GM23248 (cell line): Measurements from ENCODE around the gene NCOA6. TPM values are rescaled to one million over a fixed set of nuclear protein-coding genes. Genes with fewer than 3 reads are reported as not detected.

Experiments
- DNase-seq: peaks from one replicate; pipeline ENCODE4 v3.0.0-alpha.2; 2015
- H2AFZ ChIP-seq: fragments of 200-600 bp; sonication (generic); 2 replicates; pipeline ENCODE4 v1.6.1; 2016; ENCODE audit warnings: antibody characterized with exemption
- H3F3A ChIP-seq: fragments of 200-600 bp; sonication (generic); 2 replicates; pipeline ENCODE4 v1.6.1; 2016; ENCODE audit warnings: mild to moderate bottlenecking, antibody characterized with exemption, mixed run types; ENCODE audit not compliant: insufficient read depth
- H3K27ac ChIP-seq: fragments of 200-600 bp; sonication (generic); 2 replicates; pipeline ENCODE4 v1.5.1; 2016; ENCODE audit warnings: mild to moderate bottlenecking
- H3K27me3 ChIP-seq: fragments of 200-600 bp; sonication (generic); replicated peaks from 2 replicates; pipeline ENCODE4 v1.6.1; 2016; ENCODE audit warnings: mild to moderate bottlenecking; ENCODE audit not compliant: insufficient read depth
- H3K36me3 ChIP-seq: fragments of 200-600 bp; sonication (generic); 2 replicates; pipeline ENCODE4 v1.6.1; 2016; ENCODE audit warnings: low read depth, mild to moderate bottlenecking
- H3K4me1 ChIP-seq: fragments of 200-600 bp; sonication (generic); 2 replicates; pipeline ENCODE4 v1.6.1; 2016; ENCODE audit warnings: mild to moderate bottlenecking; ENCODE audit not compliant: insufficient read depth
- H3K4me2 ChIP-seq: fragments of 200-600 bp; sonication (generic); one replicate; pipeline ENCODE4 v1.6.1; 2016; ENCODE audit warnings: mild to moderate bottlenecking; ENCODE audit not compliant: unreplicated experiment
- H3K4me3 ChIP-seq: fragments of 200-600 bp; sonication (generic); 2 replicates; pipeline ENCODE4 v1.5.1; 2016; ENCODE audit warnings: mild to moderate bottlenecking
- H3K79me2 ChIP-seq: fragments of 200-600 bp; sonication (generic); 2 replicates; pipeline ENCODE4 v1.6.1; 2016; ENCODE audit warnings: mild to moderate bottlenecking; ENCODE audit not compliant: insufficient read depth
- H3K9ac ChIP-seq: fragments of 200-600 bp; sonication (generic); 2 replicates; pipeline ENCODE4 v1.6.1; 2016; ENCODE audit warnings: mild to moderate bottlenecking
- H3K9me2 ChIP-seq: fragments of 200-600 bp; sonication (generic); 2 replicates; pipeline ENCODE4 v1.6.1; 2016; ENCODE audit warnings: mixed run types, mild to moderate bottlenecking, moderate library complexity; ENCODE audit not compliant: insufficient read depth
- H3K9me3 ChIP-seq: fragments of 200-600 bp; sonication (generic); one replicate; pipeline ENCODE4 v1.6.1; 2017; ENCODE audit warnings: low read depth
- H4K20me1 ChIP-seq: fragments of 200-600 bp; sonication (generic); 2 replicates; pipeline ENCODE4 v1.6.0; 2016; ENCODE audit not compliant: insufficient read depth
- EZH2 ChIP-seq: fragments of 200-600 bp; sonication (generic); IDR thresholded peaks from 2 replicates; pipeline ENCODE4 v1.6.1; 2018; ENCODE audit warnings: antibody characterized with exemption, mild to moderate bottlenecking; ENCODE audit not compliant: insufficient read depth, poor library complexity, severe bottlenecking
- EZH2phosphoT487 ChIP-seq: fragments of 200-600 bp; sonication (generic); IDR thresholded peaks from 2 replicates; pipeline ENCODE4 v1.6.1; 2018; ENCODE audit warnings: antibody characterized with exemption, moderate library complexity, mild to moderate bottlenecking, low read depth; ENCODE audit not compliant: insufficient read depth
- WGBS, 2 experiments: methylation state at CpG; one replicate each; pipeline ENCODE4 v1.1.6; 2015 to 2017; ENCODE audit warnings: low lambda C conversion rate in 2 of 2, low coverage in 1 of 2; ENCODE audit errors: missing lambda C conversion rate in 2 of 2; 5-methylcytosine and 5-hydroxymethylcytosine counted together
- in situ Hi-C: fragments of 300-500 bp; cut with MboI; formaldehyde crosslinking; loops from 2 replicates; pipeline ENCODE4 v1.15.0; 2020
- polyA plus RNA-seq: library from polyadenylated mRNA; unstranded; fragments of >200 nt; fragmentation: Nextera tagmentation; extraction: Ambion mirVana; gene quantifications from 2 replicates; pipeline ENCODE4 v1.2.1, GENCODE V29; 2016
- total RNA-seq: library from RNA; depleted of rRNA; stranded (reverse); fragments of >200 nt; shearing (Covaris generic); gene quantifications from 2 replicates; pipeline ENCODE4 v1.2.3, GENCODE V29; 2014

The NCOA6 gene
- total and polyA plus RNA-seq, 2 experiments from 2014 or later: 6.6 to 12.6 TPM

DNA sequence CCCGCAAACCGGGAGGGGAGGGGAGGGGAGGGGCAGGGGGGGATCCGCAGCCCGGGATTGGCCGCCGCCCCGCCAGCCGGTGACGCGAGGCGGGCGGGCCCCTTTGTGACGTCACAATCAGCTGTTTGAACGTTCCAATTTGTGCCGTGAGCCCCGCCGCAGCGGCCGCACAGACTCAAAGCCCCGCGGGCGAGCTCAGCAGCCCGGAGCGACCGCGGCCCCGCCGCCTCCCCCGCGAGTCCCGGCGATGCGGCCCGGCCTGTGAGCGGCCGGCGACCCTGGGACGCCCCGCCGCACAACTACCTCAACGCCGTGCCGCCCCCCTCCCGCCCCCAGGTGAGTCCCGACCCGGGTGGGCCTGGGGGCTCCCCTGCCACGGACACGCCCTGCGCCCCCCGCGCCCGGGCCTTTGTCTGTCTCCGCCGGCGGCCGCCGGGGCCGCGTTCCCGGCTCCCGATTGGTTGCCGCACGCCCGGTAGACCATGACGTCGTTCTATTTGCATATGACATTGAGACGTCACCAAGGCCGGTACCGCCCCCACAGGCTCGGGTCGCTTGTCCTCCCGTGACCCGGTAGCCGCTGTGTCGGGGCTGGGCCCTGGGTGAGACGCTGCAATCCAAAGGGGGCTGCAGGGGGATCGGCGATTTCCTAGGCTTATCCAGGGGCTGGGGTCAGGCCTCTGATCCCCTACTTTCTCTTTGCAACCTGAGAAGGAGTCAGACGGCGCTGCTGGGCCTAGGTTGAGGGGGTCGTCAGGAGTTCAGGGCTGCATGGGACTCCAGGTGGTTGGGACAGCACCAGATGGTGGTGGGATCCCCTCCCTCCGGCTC, 121.1 kb downstream of the NCOA6 start, which contains the start of gene TP53INP2:
Gene TP53INP2, plus strand, starts transcription at position 168 of the 831 bp plus-strand sequence. CDS start 4,396 bp downstream, outside the sequence.
- no peaks in the 10 kb centered on the region for H3K9me2 ChIP-seq
- H3K27ac ChIP-seq: peak within 1 kb of the TSS; percentile 95
- H3K79me2 ChIP-seq: no peaks in the 10 kb centered on the region
- H3K36me3 ChIP-seq: no peaks in the 10 kb centered on the region
- peak within 1 kb of the TSS; percentile 94 for H3K4me2 ChIP-seq
- peak within 1 kb of the TSS; percentile 100 for H3K9ac ChIP-seq
- peaks cover 15% of the 10 kb centered on the region for H3K4me1 ChIP-seq
- no peaks in the 10 kb centered on the region for H3K27me3 ChIP-seq
- no peaks in the 10 kb centered on the region for H4K20me1 ChIP-seq
- in situ Hi-C loops: loop anchor here (25.0 kb wide), 1 partner anchor 392 kb away; the partner anchor contains the start of gene AHCY
- H2AFZ ChIP-seq: peak within 1 kb of the TSS; percentile 88
- peak; percentile 98 for DNase-seq
- no peaks in the 10 kb centered on the region for H3K9me3 ChIP-seq
- H3F3A ChIP-seq: peaks cover 9% of the 10 kb centered on the region; the same call in 1 of the 2 replicates
- TF ChIP-seq EZH2: no peak
- TF ChIP-seq EZH2phosphoT487: no peak
- 0 to 1% methylated on average over 44 to 72 of the region's 82 CpGs for WGBS, 2 experiments
- H3K4me3 ChIP-seq: peak within 1 kb of the TSS; percentile 88

DNA sequence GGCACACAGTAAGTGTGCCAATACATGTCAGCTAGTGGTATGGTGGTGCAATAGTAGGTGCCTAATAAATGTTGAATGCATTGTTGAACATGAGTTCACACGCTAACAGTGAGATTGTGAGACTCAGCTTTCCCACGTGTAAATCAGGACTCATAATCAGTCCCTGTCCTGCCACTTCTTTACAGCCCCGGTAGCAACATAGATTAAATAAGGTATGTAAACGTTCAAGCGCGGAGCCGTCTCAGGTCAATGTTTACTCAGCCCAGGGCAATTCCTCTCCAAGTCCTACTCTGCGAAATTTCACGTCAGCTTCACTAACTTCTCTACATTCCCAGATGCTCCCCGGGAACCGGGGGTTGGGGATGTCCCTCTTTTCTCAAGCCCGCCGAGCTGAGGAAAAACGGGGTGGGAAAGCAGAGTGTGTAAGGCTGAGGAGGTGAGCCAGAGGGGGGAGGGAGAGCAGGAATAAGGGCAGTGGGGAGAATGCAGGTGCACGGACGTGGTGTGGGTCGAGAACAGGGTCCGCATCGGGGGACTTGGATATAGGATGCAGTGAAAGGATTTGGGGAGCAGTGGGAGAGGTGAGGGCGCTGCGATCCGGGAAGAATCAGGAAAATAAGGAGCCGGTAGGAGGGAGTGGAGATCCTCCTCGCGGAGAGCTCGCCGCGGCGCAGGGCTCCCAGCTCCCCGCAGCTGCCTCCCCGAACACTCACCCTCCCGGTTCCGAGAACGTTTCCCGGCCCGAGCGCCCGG, 121.9 kb downstream of the NCOA6 start:
- H3F3A ChIP-seq: peaks cover 9% of the 10 kb centered on the region; the same call in 1 of the 2 replicates
- no peaks in the 10 kb centered on the region for H3K9me3 ChIP-seq
- in situ Hi-C loops: loop anchor here (25.0 kb wide), 1 partner anchor 391 kb away; the partner anchor contains the start of gene AHCY
- no peaks in the 10 kb centered on the region for H3K9me2 ChIP-seq
- DNase-seq: peak; percentile 58
- H3K27ac ChIP-seq: peak overlapping the region; percentile 95
- no peaks in the 10 kb centered on the region for H3K79me2 ChIP-seq
- peak overlapping the region; percentile 88 for H3K4me3 ChIP-seq
- H3K27me3 ChIP-seq: no peaks in the 10 kb centered on the region
- H2AFZ ChIP-seq: peak overlapping the region; percentile 88
- no peaks in the 10 kb centered on the region for H4K20me1 ChIP-seq
- no peak for TF ChIP-seq EZH2phosphoT487
- no peak for TF ChIP-seq EZH2
- WGBS, 2 experiments: 4 to 9% methylated on average over 21 to 38 of the region's 38 CpGs
- H3K4me2 ChIP-seq: peak overlapping the region; percentile 94
- peak overlapping the region; percentile 100 for H3K9ac ChIP-seq
- no peaks in the 10 kb centered on the region for H3K36me3 ChIP-seq
- H3K4me1 ChIP-seq: peaks cover 15% of the 10 kb centered on the region

DNA sequence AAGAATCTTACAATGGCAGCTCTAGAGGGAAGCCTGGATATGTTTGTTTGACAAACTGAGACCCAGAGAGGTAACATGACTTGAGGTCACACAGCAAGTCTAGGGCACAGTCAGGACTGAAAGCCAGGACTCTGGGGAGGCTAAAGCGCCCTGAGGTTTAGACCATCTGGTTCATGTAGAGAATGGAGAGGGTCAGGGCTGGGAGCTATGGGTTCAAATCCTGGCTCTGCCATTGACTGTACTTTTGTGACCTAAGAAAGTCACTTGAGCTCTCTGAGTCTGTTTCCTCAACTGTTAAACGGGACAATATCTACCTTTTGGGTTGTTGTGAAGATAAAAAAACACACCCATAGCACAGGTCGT, 122.4 kb downstream of the NCOA6 start:
- DNase-seq: no peak
- H3K27ac ChIP-seq: no peak overlapping the region

DNA sequence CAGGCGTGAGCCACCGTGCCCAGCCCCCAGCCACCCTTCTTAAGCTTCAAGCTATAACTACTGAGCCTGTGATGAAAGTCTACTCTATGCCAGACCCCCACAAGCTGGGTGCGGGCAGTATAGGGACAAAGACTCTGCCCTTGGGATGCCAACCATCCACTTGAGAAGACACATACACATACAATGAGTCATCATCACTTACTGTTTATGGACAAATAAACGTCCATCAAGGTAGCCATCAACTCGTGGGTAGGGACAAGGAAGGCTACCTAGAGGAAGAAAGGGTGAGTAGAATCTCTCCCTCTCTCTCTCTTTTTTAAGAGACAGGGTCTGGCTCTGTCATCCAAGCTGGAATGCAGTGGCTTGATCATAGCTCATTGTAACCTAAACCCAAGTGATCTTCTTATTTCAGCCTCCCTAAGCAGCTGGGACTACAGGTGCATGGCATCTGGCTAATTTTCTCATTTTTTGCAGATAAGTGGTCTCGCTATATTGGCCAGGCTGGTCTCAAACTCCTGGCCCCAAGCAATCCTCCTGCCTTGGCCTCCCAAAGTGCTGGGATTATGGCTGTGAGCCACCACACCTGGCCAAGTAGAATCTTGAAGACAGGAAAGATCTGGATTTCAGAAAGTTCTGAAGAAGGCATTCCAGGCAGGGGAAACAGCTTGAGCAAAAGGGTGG, 123.9 kb downstream of the NCOA6 start:
- Histone ChIP-seq H3K27me3 (no peaks in the 10 kb centered on the region), H3K9me2 (no peaks in the 10 kb centered on the region), H3K9me3 (no peaks in the 10 kb centered on the region), H3K4me3 (no peak overlapping the region), H3K9ac (no peak overlapping the region), H3K4me1 (peaks cover 15% of the 10 kb centered on the region), H4K20me1 (no peaks in the 10 kb centered on the region), H3F3A (no peaks in the 10 kb centered on the region), H3K4me2 (no peak overlapping the region), H3K79me2 (no peaks in the 10 kb centered on the region), H3K36me3 (no peaks in the 10 kb centered on the region), H2AFZ (no peak overlapping the region), H3K27ac (no peak overlapping the region)
- in situ Hi-C loops: loop anchor here (25.0 kb wide), 1 partner anchor 389 kb away; the partner anchor contains the start of gene AHCY
- 83 to 90% methylated on average over 6 of the region's 6 CpGs for WGBS, 2 experiments
- TF ChIP-seq EZH2phosphoT487: no peak
- DNase-seq: no peak

More for the DNA sequence above, 122.4 kb downstream of the NCOA6 start:
- H3K36me3 ChIP-seq: no peaks in the 10 kb centered on the region
- no peaks in the 10 kb centered on the region for H3K79me2 ChIP-seq
- in situ Hi-C loops: loop anchor here (25.0 kb wide), 1 partner anchor 391 kb away; the partner anchor contains the start of gene AHCY
- H3K9ac ChIP-seq: peak overlapping the region; percentile 100; the same call in 1 of the 2 replicates
- peak overlapping the region; percentile 94 for H3K4me2 ChIP-seq
- H3K9me2 ChIP-seq: no peaks in the 10 kb centered on the region
- H2AFZ ChIP-seq: peak overlapping the region; percentile 88; the same call in 1 of the 2 replicates
- H4K20me1 ChIP-seq: no peaks in the 10 kb centered on the region
- H3K27me3 ChIP-seq: no peaks in the 10 kb centered on the region
- 45 to 46% methylated on average over 3 of the region's 3 CpGs for WGBS, 2 experiments
- peaks cover 4% of the 10 kb centered on the region; the same call in 1 of the 2 replicates for H3F3A ChIP-seq
- TF ChIP-seq EZH2 (no peak), EZH2phosphoT487 (no peak)
- no peaks in the 10 kb centered on the region for H3K9me3 ChIP-seq
- peak overlapping the region; percentile 88 for H3K4me3 ChIP-seq
- H3K4me1 ChIP-seq: peaks cover 15% of the 10 kb centered on the region
